WERI-Rb-1 (cell line): ENCODE results near the gene GJB6.

Experiments used
- DNase-seq: peaks from one replicate; pipeline ENCODE4 v3.0.0-alpha.2; 2020
- H3K27ac ChIP-seq: fragments of 250-450 bp; sonication (Bioruptor Pico); 2 replicates; pipeline ENCODE4 v1.5.1; 2020; ENCODE audit warnings: mild to moderate bottlenecking, moderate library complexity
- H3K27me3 ChIP-seq: fragments of 250-450 bp; sonication (Bioruptor Pico); 2 replicates; pipeline ENCODE4 v1.5.1; 2021; ENCODE audit warnings: mild to moderate bottlenecking, low read depth, moderate library complexity; ENCODE audit not compliant: insufficient read depth, severe bottlenecking
- H3K36me3 ChIP-seq: fragments of 250-450 bp; sonication (Bioruptor Pico); 2 replicates; pipeline ENCODE4 v1.5.1; 2020; ENCODE audit warnings: mild to moderate bottlenecking, moderate library complexity
- H3K4me3 ChIP-seq: 2 replicates; pipeline ENCODE4 v1.5.1; 2011; ENCODE audit warnings: low read depth, mild to moderate bottlenecking, control low read depth, low read length
- H3K9me3 ChIP-seq: fragments of 250-450 bp; sonication (Bioruptor Pico); 2 replicates; pipeline ENCODE4 v1.5.1; 2021; ENCODE audit warnings: mild to moderate bottlenecking, moderate library complexity; ENCODE audit not compliant: severe bottlenecking
- TF ChIP-seq, protein P1 (sequence below): IDR thresholded peaks from 2 replicates; pipeline ENCODE4 v1.5.1; 2011; ENCODE audit warnings: low read depth, mild to moderate bottlenecking, control low read depth, inconsistent platforms, low read length

Gene GJB6

DNA sequence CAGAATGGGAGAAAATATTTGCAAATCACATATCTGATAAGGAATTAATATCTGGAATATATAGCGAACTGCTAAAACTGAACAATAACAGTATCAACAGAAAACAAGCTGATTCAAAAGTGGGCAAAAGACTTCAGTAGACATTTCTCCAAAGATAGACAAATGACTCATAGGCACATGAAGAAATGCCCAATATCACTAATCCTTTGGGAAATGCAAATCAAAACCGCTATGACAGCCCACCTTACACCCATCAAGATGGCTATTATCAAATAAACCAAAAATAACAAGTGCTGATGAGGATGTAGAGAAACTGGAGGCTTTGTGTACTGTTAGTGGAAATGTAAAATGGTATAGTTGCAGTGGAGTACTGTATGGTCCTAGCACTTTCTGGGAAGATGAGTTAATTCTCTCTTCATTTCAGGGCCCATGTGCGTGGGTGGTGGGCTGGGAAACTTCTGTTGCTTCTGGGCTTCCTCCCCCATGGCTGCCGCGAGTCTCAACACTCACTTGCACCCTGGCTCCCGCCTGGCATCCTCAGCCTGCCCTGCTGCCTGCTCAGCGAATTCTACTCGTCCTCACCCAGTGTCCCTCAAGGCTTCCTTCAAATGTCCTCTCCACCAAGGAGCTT, 58.9 kb downstream of the GJB6 start:
- TF ChIP-seq, protein P1, sequence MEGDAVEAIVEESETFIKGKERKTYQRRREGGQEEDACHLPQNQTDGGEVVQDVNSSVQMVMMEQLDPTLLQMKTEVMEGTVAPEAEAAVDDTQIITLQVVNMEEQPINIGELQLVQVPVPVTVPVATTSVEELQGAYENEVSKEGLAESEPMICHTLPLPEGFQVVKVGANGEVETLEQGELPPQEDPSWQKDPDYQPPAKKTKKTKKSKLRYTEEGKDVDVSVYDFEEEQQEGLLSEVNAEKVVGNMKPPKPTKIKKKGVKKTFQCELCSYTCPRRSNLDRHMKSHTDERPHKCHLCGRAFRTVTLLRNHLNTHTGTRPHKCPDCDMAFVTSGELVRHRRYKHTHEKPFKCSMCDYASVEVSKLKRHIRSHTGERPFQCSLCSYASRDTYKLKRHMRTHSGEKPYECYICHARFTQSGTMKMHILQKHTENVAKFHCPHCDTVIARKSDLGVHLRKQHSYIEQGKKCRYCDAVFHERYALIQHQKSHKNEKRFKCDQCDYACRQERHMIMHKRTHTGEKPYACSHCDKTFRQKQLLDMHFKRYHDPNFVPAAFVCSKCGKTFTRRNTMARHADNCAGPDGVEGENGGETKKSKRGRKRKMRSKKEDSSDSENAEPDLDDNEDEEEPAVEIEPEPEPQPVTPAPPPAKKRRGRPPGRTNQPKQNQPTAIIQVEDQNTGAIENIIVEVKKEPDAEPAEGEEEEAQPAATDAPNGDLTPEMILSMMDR = no peak
- no peak for DNase-seq

More for the DNA sequence above, 58.9 kb downstream of the GJB6 start:
- no peak overlapping the region for H3K27ac ChIP-seq
- peaks cover 100% of the 10 kb centered on the region for H3K27me3 ChIP-seq
- peaks cover 4% of the 10 kb centered on the region for H3K9me3 ChIP-seq
- no peaks in the 10 kb centered on the region for H3K36me3 ChIP-seq
- no peak overlapping the region for H3K4me3 ChIP-seq
